Measurements from ENCODE around the gene BCL7A. TPM values are rescaled to one million over a fixed set of nuclear protein-coding genes. Genes with fewer than 3 reads are reported as not detected.

BCL7A gene
- total RNA-seq, 1 experiment from 2014 or later = 31.6 TPM

DNA sequence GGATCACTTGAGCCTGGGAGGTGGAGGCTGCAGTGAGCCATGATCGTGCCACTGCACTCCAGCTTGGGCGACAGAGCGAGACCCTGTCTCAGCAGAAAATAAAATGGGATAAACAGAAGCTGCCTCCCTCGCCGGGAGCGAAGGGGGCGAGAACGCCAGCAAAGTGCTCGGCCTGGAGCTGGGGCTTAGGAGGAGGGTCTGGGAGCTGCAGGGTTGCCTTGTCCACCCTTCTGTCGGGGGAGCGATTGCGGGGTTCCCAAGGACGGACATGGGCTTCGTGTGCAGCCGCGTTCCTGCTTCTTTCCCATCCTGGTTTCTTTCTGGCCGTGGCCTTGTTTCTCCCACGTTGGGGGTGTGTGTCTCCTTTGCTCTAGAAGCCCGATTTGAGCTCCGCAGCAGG, 29.0 kb downstream of the BCL7A start:
- H3K36me3 ChIP-seq (ENCODE audit: low read depth, low read length) = peaks cover 18% of the 10 kb centered on the region
- BruUV-seq (replicated peaks) = no TSS peak
- H3K9me3 ChIP-seq (ENCODE audit: low read length) = no peaks in the 10 kb centered on the region

DNA sequence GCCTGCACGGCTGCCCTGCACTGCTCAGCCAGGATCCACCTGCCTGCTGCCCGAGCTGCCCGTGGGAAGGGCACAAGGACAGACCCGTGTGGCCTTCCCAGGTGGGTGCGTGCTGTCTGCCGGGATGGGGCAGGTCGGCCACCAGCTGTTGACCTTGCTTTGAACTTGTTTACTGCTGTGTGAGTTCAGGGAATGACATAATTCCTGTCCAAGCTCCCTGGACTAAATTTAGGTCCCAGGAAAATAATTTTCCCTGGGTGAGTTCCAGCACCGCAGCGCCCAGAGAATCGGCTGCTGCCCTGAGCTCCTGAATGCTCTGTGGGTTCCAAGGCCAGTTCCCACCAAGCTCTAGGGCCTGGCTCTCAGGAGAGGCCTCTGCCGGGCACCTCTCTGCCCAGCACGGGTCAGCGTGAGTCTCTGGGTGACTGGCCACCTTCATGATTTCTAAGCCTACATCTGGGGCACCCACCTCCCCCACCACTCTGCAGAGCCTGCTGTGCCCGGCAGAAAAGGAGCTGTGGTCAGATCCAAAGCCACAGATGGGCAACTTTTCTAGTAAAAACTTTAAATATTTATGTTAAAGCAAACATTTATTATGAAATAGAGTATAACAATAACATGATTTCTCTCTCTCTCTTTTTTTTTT, 29.7 kb downstream of the BCL7A start:
- Histone ChIP-seq H3K27me3 (ENCODE audit: low read length) (no peaks in the 10 kb centered on the region), H3K4me1 (ENCODE audit: insufficient read depth, low read length) (no peaks in the 10 kb centered on the region), H4K20me1 (ENCODE audit: low read length) (no peaks in the 10 kb centered on the region), H3K27ac (ENCODE audit: low read length) (no peak overlapping the region), H3K4me2 (ENCODE audit: low read length) (no peak overlapping the region), H3F3A (ENCODE audit: low read length, unreplicated experiment) (no peaks in the 10 kb centered on the region), H3K9ac (ENCODE audit: low read length) (no peak overlapping the region), H3K9me3 (ENCODE audit: low read length) (no peaks in the 10 kb centered on the region), H3K9me2 (replicated peaks; ENCODE audit: low read length) (no peaks in the 10 kb centered on the region), H3K36me3 (ENCODE audit: low read depth, low read length) (peaks cover 20% of the 10 kb centered on the region), H2AFZ (ENCODE audit: low read length) (no peak overlapping the region), H3K79me2 (ENCODE audit: low read length) (no peaks in the 10 kb centered on the region), H3K4me3 (ENCODE audit: low read length) (no peak overlapping the region)
- BruUV-seq (replicated peaks) = no TSS peak
- intact Hi-C loops (cut with micrococcal nuclease) = no loop called here
- ATAC-seq (no peak), DNase-seq (no peak)
- TF ChIP-seq CTCF (conservative IDR thresholded peaks at IDR 0.05; ENCODE audit: low read depth, low read length) (no peak), EZH2 (IDR thresholded peaks at IDR 0.05; ENCODE audit: low read length, unreplicated experiment) (no peak), EZH2phosphoT487 (IDR thresholded peaks at IDR 0.05; ENCODE audit: borderline replicate concordance, low read length) (no peak)
- CTCF ChIA-PET = no interaction called here
- POLR2A ChIA-PET (ENCODE audit: unreplicated experiment) = no interaction called here

More for the DNA sequence above, 29.0 kb downstream of the BCL7A start:
- TF ChIP-seq EZH2 (IDR thresholded peaks at IDR 0.05; ENCODE audit: low read length, unreplicated experiment) (no peak), EZH2phosphoT487 (IDR thresholded peaks at IDR 0.05; ENCODE audit: borderline replicate concordance, low read length) (no peak), CTCF (conservative IDR thresholded peaks at IDR 0.05; ENCODE audit: low read depth, low read length) (no peak)
- no peak for DNase-seq
- Histone ChIP-seq H3K9ac (ENCODE audit: low read length) (no peak overlapping the region), H3K27ac (ENCODE audit: low read length) (no peak overlapping the region), H4K20me1 (ENCODE audit: low read length) (no peaks in the 10 kb centered on the region), H3K27me3 (ENCODE audit: low read length) (no peaks in the 10 kb centered on the region), H3F3A (ENCODE audit: low read length, unreplicated experiment) (no peaks in the 10 kb centered on the region), H3K4me1 (ENCODE audit: insufficient read depth, low read length) (no peaks in the 10 kb centered on the region), H3K79me2 (ENCODE audit: low read length) (no peaks in the 10 kb centered on the region), H3K4me2 (ENCODE audit: low read length) (no peak overlapping the region), H3K4me3 (ENCODE audit: low read length) (no peak overlapping the region), H2AFZ (ENCODE audit: low read length) (no peak overlapping the region), H3K9me2 (replicated peaks; ENCODE audit: low read length) (no peaks in the 10 kb centered on the region)
- ChIA-PET POLR2A (ENCODE audit: unreplicated experiment) (no interaction called here), CTCF (no interaction called here)
- intact Hi-C loops (cut with micrococcal nuclease) = no loop called here
- no peak for ATAC-seq

- Histone ChIP-seq H3K36me3 (ENCODE audit: low read depth, low read length) (peaks cover 25% of the 10 kb centered on the region), H3K4me1 (ENCODE audit: insufficient read depth, low read length) (no peaks in the 10 kb centered on the region), H3K9ac (ENCODE audit: low read length) (no peak overlapping the region), H4K20me1 (ENCODE audit: low read length) (no peaks in the 10 kb centered on the region), H3K27ac (ENCODE audit: low read length) (no peak overlapping the region), H3K4me3 (ENCODE audit: low read length) (no peak overlapping the region), H3K79me2 (ENCODE audit: low read length) (no peaks in the 10 kb centered on the region), H2AFZ (ENCODE audit: low read length) (no peak overlapping the region), H3K27me3 (ENCODE audit: low read length) (no peaks in the 10 kb centered on the region), H3F3A (ENCODE audit: low read length, unreplicated experiment) (no peaks in the 10 kb centered on the region), H3K9me3 (ENCODE audit: low read length) (no peaks in the 10 kb centered on the region), H3K9me2 (replicated peaks; ENCODE audit: low read length) (no peaks in the 10 kb centered on the region), H3K4me2 (ENCODE audit: low read length) (no peak overlapping the region)
- CTCF ChIA-PET = no interaction called here
- TF ChIP-seq EZH2phosphoT487 (IDR thresholded peaks at IDR 0.05; ENCODE audit: borderline replicate concordance, low read length) (no peak), CTCF (conservative IDR thresholded peaks at IDR 0.05; ENCODE audit: low read depth, low read length) (no peak), EZH2 (IDR thresholded peaks at IDR 0.05; ENCODE audit: low read length, unreplicated experiment) (no peak)
- no peak for ATAC-seq
- no peak for DNase-seq
- intact Hi-C loops (cut with micrococcal nuclease) = no loop called here
- POLR2A ChIA-PET (ENCODE audit: unreplicated experiment) = no interaction called here
- no TSS peak for BruUV-seq (replicated peaks)
Observed at GRCh38 chr12:122052285-122052684, 30.6 kb downstream of the BCL7A start.
